Activated CD8-positive, alpha-beta memory T cell treated with anti-CD3 and anti-CD28 coated beads, Interleukin-2, amount 50 U/mL, for 24 hours (primary cell): ENCODE measurements around the gene DEGS2.
"Not testable (repeated sequence)": the region's sequence is repeated elsewhere in the genome, so short reads cannot be mapped to it uniquely, and the experiment has no call there.

Source experiments
- DNase-seq: peaks from one replicate; pipeline ENCODE4 v3.0.0-alpha.2; 2020; ENCODE audit errors: extremely low read depth

Gene DEGS2

GRCh38 chr14:100180671-100181070 lies 21.2 kb upstream of the DEGS2 start:
- not testable (repeated sequence) for DNase-seq

DNA sequence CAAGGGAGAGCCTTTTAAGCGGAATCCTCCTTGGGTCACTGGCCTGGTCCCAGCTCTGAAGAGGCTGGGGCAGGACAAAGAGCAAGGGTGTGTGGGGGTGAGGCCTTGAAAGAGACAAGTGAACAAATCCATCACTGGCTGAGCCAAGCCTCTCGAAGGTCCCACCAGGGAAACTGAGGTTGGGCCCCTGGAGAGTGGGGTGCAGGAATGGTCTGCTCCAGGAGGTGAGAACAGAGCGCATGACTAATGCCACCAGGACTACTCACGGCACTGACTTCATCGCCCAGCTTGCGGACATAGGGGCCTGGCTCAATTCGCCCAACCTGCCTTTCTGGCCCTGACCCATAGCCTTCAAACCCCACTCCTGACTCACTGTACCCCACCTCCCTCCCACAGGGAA lies 19.2 kb upstream of the DEGS2 start:
- DNase-seq = no peak

DNA sequence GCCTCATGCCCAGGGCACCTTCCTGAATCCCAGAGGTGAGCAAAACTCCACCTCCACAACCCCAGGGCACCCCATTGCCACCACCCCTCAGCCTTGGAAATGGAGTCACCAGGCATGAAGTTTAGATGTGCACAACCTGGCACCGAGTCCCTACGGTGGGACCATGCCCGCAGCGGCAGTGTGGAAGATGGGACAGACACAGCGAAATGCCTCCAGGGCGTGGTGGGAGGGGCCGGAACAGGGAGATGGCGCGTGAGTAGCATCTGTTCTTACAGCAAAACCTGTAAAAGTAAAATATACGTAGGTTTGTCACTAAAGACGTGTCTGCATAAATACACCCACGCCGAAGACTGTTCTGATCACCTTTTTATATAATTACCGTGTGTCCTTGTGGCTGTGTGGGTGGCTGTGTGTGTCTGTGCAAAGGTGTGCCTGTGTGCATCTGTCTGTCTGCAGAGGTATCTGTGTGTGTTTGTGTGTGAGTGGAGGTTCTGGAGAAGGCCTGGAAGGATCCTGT lies 17.4 kb upstream of the DEGS2 start:
- DNase-seq = no peak

GRCh38 chr14:100173353-100173752 lies 13.9 kb upstream of the DEGS2 start:
- DNase-seq = no peak

GRCh38 chr14:100172811-100173210 lies 13.4 kb upstream of the DEGS2 start:
- DNase-seq = no peak

GRCh38 chr14:100170880-100171279 lies 11.4 kb upstream of the DEGS2 start:
- DNase-seq = no peak

DNA sequence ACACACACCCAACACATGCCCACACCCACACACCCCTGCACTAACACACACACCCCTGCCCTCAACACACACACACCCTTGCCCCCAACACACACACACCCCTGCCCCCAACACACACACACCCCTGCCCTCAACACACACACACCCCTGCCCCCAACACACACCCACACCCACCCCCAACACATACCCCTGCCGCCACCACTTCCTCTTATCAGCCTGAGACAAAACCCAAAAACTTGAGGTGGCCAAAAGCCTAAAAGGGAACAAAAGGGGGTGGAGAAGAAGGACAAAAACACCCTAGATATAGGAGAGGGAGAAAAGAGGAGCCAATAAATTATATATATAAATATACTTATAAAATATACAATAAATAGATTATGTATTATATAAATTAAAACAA lies 9.1 kb upstream of the DEGS2 start:
- DNase-seq = no peak

GRCh38 chr14:100165831-100166440 lies 6.5 kb upstream of the DEGS2 start:
- no peak for DNase-seq

DNA sequence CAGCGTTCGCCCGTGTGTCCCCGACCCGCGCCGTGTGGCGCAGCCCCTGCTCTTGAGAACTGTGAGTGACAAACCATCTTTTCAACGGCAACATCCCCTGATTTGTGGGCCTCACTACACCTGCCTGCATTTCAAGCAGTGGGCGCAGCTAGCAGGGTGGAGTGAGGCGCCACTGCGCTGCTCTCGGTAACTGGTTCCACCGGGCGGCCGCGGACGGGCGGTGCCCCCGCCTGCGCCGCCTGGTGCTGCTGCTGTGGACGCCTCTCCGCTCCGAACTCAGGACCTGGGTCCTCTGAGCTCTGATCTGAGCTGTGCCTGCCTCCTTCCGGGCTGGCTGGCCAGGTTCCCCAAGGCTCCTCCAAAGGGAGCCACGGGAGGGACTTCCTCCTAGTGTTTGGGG lies 5.9 kb upstream of the DEGS2 start:
- DNase-seq = no peak

- no peak for DNase-seq
These were observed 1.1 kb upstream of the DEGS2 start for GRCh38 chr14:100160534-100160916.

DNA sequence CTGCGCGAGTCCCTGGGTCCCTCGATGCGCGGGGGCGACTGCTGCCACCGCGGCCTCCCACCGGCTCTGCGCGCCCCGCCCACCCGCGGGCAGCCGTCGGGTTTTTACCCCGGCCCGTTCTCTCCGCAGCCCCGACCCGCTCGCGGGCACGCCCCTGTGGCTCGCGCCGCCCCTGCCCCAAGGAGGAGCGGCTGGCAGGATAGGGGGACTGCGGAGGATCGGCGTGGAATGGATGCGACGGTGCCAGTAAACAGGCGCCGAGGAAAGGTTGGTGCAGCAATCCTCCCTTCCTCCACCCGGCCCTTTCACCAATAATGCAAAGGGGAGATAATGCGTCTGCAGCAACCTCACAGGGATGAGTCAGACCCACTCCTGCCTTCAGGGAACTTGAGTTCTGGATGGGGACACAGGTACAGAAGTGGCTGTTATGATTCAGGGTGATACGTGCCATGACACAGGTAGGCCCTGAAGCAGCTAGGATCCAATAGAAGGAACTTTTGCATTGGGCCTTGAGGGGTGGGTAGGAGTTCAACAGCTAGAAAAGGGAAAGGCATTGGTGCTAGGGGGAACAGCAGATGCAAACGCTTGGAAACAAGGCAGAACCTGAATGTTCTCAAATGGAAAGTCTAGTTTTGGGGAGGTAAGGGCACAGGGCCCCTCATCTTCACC lies 554 bp upstream of the DEGS2 start:
- no peak for DNase-seq

- DNase-seq = no peak
These were observed 815 bp downstream of the DEGS2 start for GRCh38 chr14:100158566-100159093.

GRCh38 chr14:100157548-100158232 lies 1.8 kb downstream of the DEGS2 start:
- not testable (repeated sequence) for DNase-seq

GRCh38 chr14:100156776-100157175 lies 2.7 kb downstream of the DEGS2 start:
- DNase-seq = no peak

- no peak for DNase-seq
These were observed 3.5 kb downstream of the DEGS2 start for GRCh38 chr14:100155756-100156616.

GRCh38 chr14:100155049-100155621 lies 4.3 kb downstream of the DEGS2 start:
- DNase-seq = no peak

GRCh38 chr14:100153560-100153959 lies 5.9 kb downstream of the DEGS2 start:
- DNase-seq = no peak

DNA sequence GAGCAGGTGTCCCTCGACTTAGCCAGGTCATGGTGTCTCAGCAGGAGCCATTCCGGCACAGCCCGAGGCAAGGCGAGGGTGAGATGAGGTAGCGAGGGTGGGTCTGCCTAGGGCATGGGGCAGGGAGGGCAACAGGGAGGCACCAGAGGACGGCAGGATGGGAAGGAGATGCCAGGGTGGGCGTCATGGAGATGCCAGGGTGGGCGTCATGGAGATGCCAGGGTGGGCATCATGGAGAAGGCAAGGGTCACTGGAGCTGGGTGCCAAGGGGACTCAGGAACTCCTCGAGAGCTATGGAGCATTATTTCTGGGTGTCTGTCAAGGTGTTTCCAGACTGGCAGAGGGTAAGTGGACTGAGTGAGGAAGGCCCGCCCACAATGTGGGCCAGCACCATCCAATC lies 7.4 kb downstream of the DEGS2 start:
- no peak for DNase-seq

DNA sequence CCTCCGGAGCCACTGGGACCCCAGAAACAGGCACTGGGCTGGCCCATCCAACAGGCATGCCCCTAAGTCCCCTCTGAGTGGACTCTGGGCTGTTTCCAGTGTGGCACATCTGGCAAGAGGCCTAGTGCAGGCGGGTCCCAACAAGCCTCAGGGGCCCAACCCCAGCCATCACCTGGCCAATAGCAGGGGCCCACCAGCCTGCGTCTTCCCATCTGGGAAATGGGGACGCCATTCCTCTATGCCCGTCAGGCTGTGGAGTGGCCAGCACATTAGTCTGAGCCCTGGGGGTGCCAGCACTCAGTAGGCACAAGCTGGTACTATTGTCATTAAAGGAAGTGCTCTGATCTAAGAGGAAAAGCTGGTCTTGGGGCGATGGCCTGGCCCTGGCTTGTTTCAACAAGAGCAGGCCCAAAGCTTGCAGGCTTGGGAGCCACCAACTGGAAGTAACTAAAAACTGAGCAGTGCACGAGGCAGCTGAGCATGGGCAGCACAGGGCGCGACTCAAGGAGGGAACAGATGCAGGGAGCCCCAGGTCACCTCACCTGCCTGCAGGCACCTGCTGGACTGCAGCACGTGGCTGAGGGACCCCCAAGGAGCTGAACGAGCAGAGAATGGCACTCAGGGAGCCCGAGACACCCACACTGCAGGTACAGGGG lies 8.4 kb downstream of the DEGS2 start:
- no peak for DNase-seq

- DNase-seq = no peak
These were observed 9.4 kb downstream of the DEGS2 start for GRCh38 chr14:100149851-100150611.
